Chondrocyte (in vitro differentiated cells): ENCODE results near the gene DMD. TPM values are rescaled to one million over a fixed set of nuclear protein-coding genes. Genes with fewer than 3 reads are reported as not detected.
"Not testable (repeated sequence)": the region's sequence is repeated elsewhere in the genome, so short reads cannot be mapped to it uniquely, and the experiment has no call there.

Source experiments
- DNase-seq: peaks from one replicate; pipeline ENCODE4 v3.0.0; 2021; ENCODE audit warnings: mixed read lengths, low spot score
- H3K27ac Mint-ChIP-seq: one replicate; pipeline ENCODE4 v1.8.0; 2021; ENCODE audit warnings: mild to moderate bottlenecking, moderate library complexity, mixed read lengths; ENCODE audit not compliant: unreplicated experiment
- H3K27me3 Mint-ChIP-seq: 2 replicates; pipeline ENCODE4 v1.8.0; 2021; ENCODE audit warnings: low read depth, mixed read lengths
- H3K36me3 Mint-ChIP-seq: 2 replicates; pipeline ENCODE4 v1.8.0; 2021; ENCODE audit warnings: low read depth, mixed read lengths
- H3K4me1 Mint-ChIP-seq: 2 replicates; pipeline ENCODE4 v1.8.0; 2021; ENCODE audit warnings: low read depth, mild to moderate bottlenecking, mixed read lengths
- H3K4me3 Mint-ChIP-seq: one replicate; pipeline ENCODE4 v1.8.0; 2021; ENCODE audit warnings: mild to moderate bottlenecking, moderate library complexity, mixed read lengths; ENCODE audit not compliant: unreplicated experiment
- H3K9me3 Mint-ChIP-seq: 2 replicates; pipeline ENCODE4 v1.8.0; 2021; ENCODE audit warnings: low read depth, mixed read lengths
- total RNA-seq: library from RNA; stranded (reverse); gene quantifications from 3 replicates; pipeline ENCODE4 v1.2.1, GENCODE V29; 2021
- TF ChIP-seq, protein P1 (sequence below): fragments of 200-600 bp; sonication (generic); IDR thresholded peaks from 2 replicates; pipeline ENCODE4 v1.5.0; 2021; ENCODE audit warnings: antibody characterized with exemption, mild to moderate bottlenecking, moderate library complexity

Gene DMD
- total RNA-seq, 1 donor from 2014 or later, result 201 TPM

DNA sequence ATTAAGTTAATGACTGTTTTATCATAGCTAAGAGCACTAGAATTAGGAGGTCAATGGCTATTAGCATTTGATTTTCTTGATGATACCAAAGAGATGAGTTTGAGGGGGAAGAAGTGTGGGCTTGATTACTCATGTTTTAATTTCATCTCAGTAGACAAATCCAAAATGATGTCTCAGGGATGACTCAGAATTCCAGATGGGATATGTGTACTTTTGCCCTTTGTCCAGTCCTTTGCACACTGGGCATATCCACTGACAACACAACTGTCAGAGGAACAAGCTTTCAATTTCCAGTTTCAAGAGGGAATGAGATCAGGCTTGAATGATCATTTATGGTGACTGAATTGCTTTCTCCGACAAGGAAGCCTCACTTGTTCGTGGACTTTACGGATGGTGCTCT is 1814.2 kb downstream of the DMD start:
- DNase-seq, result no peak
- Mint-ChIP-seq H3K9me3 (peaks cover 8% of the 10 kb centered on the region), H3K27ac (no peak overlapping the region), H3K4me3 (no peak overlapping the region), H3K27me3 (no peaks in the 10 kb centered on the region), H3K4me1 (peaks cover 16% of the 10 kb centered on the region), H3K36me3 (no peaks in the 10 kb centered on the region)
- TF ChIP-seq, protein P1, sequence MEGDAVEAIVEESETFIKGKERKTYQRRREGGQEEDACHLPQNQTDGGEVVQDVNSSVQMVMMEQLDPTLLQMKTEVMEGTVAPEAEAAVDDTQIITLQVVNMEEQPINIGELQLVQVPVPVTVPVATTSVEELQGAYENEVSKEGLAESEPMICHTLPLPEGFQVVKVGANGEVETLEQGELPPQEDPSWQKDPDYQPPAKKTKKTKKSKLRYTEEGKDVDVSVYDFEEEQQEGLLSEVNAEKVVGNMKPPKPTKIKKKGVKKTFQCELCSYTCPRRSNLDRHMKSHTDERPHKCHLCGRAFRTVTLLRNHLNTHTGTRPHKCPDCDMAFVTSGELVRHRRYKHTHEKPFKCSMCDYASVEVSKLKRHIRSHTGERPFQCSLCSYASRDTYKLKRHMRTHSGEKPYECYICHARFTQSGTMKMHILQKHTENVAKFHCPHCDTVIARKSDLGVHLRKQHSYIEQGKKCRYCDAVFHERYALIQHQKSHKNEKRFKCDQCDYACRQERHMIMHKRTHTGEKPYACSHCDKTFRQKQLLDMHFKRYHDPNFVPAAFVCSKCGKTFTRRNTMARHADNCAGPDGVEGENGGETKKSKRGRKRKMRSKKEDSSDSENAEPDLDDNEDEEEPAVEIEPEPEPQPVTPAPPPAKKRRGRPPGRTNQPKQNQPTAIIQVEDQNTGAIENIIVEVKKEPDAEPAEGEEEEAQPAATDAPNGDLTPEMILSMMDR, result no peak

GRCh38 chrX:31392513-31392912 is 1818.8 kb downstream of the DMD start:
- TF ChIP-seq, protein P1, result no peak
- Mint-ChIP-seq H3K9me3 (peaks cover 8% of the 10 kb centered on the region), H3K4me1 (peaks cover 16% of the 10 kb centered on the region), H3K27ac (no peak overlapping the region), H3K36me3 (no peaks in the 10 kb centered on the region), H3K4me3 (no peak overlapping the region), H3K27me3 (no peaks in the 10 kb centered on the region)
- no peak for DNase-seq

DNA sequence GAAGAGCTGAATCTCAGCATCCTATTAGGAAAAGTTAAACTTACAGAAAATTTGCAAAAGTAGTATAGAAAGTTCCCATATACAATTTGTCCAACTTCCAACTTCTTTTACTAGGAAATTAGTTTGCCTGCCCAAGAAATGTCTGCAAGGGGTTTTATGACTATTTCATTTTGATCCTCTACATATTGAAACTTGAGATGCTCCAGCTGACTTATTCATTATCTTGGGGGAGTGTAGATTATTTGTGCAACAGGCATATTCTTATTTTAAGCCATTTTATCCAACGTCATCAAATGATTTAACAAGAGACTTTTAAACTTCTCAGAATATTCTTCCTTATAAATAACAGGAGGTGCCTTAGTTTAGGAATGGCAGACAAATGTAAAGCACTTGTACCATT is 1822.4 kb downstream of the DMD start:
- H3K36me3 Mint-ChIP-seq, result no peaks in the 10 kb centered on the region
- DNase-seq, result no peak
- H3K27me3 Mint-ChIP-seq, result no peaks in the 10 kb centered on the region
- peaks cover 6% of the 10 kb centered on the region for H3K4me1 Mint-ChIP-seq
- H3K4me3 Mint-ChIP-seq, result no peak overlapping the region
- H3K9me3 Mint-ChIP-seq, result peaks cover 6% of the 10 kb centered on the region
- no peak overlapping the region for H3K27ac Mint-ChIP-seq
- TF ChIP-seq, protein P1, result no peak

DNA sequence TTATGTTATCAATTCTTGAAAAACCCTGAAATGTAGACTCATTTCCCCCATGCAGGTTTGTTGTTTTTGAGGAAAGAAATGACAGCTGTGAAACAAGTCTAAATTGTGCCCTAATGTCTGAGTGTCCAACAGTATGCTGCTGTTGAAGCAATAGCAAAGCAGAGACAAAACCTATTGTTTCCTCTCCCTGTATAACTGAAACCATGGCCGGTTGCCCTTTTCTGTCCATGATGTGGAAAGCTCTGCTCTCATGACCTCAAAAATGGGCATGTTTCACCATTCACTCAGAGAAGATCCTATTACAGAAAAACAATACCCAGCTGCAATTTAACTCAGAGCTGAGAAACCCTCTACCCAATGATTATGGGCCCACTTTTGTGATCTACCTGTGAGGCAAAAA is 1826.9 kb downstream of the DMD start:
- DNase-seq, result no peak
- H3K36me3 Mint-ChIP-seq, result peaks cover 1% of the 10 kb centered on the region
- TF ChIP-seq, protein P1, result no peak
- H3K9me3 Mint-ChIP-seq, result no peaks in the 10 kb centered on the region
- H3K4me1 Mint-ChIP-seq, result no peaks in the 10 kb centered on the region
- no peak overlapping the region for H3K4me3 Mint-ChIP-seq
- H3K27me3 Mint-ChIP-seq, result no peaks in the 10 kb centered on the region
- no peak overlapping the region for H3K27ac Mint-ChIP-seq

- no peak overlapping the region for H3K27ac Mint-ChIP-seq
- peaks cover 1% of the 10 kb centered on the region for H3K36me3 Mint-ChIP-seq
- H3K4me3 Mint-ChIP-seq, result no peak overlapping the region
- H3K4me1 Mint-ChIP-seq, result no peaks in the 10 kb centered on the region
- TF ChIP-seq, protein P1, result no peak
- H3K27me3 Mint-ChIP-seq, result no peaks in the 10 kb centered on the region
- no peaks in the 10 kb centered on the region for H3K9me3 Mint-ChIP-seq
- DNase-seq, result no peak
These were observed 1827.4 kb downstream of the DMD start for GRCh38 chrX:31383991-31384390.

- not testable (repeated sequence) for DNase-seq, H3K27ac Mint-ChIP-seq, H3K4me1 Mint-ChIP-seq, H3K27me3 Mint-ChIP-seq, H3K4me3 Mint-ChIP-seq, H3K9me3 Mint-ChIP-seq, H3K36me3 Mint-ChIP-seq
These were observed 1832.4 kb downstream of the DMD start for GRCh38 chrX:31378973-31379372.

DNA sequence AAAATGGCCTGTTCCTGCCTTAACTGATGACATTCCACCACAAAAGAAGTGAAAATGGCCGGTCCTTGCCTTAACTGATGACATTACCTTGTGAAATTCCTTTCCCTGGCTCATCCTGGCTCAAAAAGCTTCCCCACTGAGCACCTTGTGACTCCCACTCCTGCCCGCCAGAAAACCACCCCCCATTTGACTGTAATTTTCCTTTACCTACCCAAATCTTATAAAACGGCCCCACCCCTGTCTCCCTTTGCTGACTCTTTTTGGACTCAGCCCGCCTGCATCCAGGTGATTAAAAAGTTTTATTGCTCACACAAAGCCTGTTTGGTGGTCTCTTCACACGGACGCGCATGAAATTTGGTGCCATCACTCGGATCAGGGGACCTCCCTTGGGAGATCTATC is 1833.5 kb downstream of the DMD start:
- H3K27ac Mint-ChIP-seq, H3K27me3 Mint-ChIP-seq, H3K36me3 Mint-ChIP-seq, H3K4me1 Mint-ChIP-seq, DNase-seq, H3K4me3 Mint-ChIP-seq, H3K9me3 Mint-ChIP-seq: not testable (repeated sequence)
